Measurements from ENCODE around the gene CLEC16A.

The CLEC16A gene

GRCh38 chr16:11017499-11017898, 73.1 kb downstream of the CLEC16A start:
- DNase-seq (ENCODE audit: insufficient read length, low spot score) (no peak), FAIRE-seq (no peak)
- no peak for TF ChIP-seq CTCF (IDR thresholded peaks at IDR 0.05; ENCODE audit: insufficient read depth, missing control alignments)

- DNase-seq (ENCODE audit: insufficient read length, low spot score) = no peak
- no peak for TF ChIP-seq CTCF (IDR thresholded peaks at IDR 0.05; ENCODE audit: insufficient read depth, missing control alignments)
- FAIRE-seq = no peak
Measured at GRCh38 chr16:11020388-11020787, 76.0 kb downstream of the CLEC16A start.

GRCh38 chr16:11020792-11021551, 76.6 kb downstream of the CLEC16A start:
- DNase-seq (ENCODE audit: insufficient read length, low spot score) = no peak
- no peak for TF ChIP-seq CTCF (IDR thresholded peaks at IDR 0.05; ENCODE audit: insufficient read depth, missing control alignments)
- FAIRE-seq = no peak

- DNase-seq (ENCODE audit: insufficient read length, low spot score) = no peak
- no peak for FAIRE-seq
Measured at GRCh38 chr16:11022002-11022401, 77.6 kb downstream of the CLEC16A start.

GRCh38 chr16:11023262-11024039, 79.1 kb downstream of the CLEC16A start:
- FAIRE-seq = no peak
- no peak for TF ChIP-seq CTCF (IDR thresholded peaks at IDR 0.05; ENCODE audit: insufficient read depth, missing control alignments)
- no peak for DNase-seq (ENCODE audit: insufficient read length, low spot score)

More at GRCh38 chr16:11022002-11022401, 77.6 kb downstream of the CLEC16A start:
- TF ChIP-seq CTCF (IDR thresholded peaks at IDR 0.05; ENCODE audit: insufficient read depth, missing control alignments) = no peak

GRCh38 chr16:11024333-11025053, 80.1 kb downstream of the CLEC16A start:
- DNase-seq (ENCODE audit: insufficient read length, low spot score) (no peak), FAIRE-seq (no peak)
- TF ChIP-seq CTCF (IDR thresholded peaks at IDR 0.05; ENCODE audit: insufficient read depth, missing control alignments) = no peak

Data from D721Med (cell line).